ENCODE data around the gene ZCCHC17. TPM values are rescaled to one million over a fixed set of nuclear protein-coding genes. Genes with fewer than 3 reads are reported as not detected.

ZCCHC17 gene
- total RNA-seq, 2 donors from 2014 or later = 14.0 to 17.4 TPM

DNA sequence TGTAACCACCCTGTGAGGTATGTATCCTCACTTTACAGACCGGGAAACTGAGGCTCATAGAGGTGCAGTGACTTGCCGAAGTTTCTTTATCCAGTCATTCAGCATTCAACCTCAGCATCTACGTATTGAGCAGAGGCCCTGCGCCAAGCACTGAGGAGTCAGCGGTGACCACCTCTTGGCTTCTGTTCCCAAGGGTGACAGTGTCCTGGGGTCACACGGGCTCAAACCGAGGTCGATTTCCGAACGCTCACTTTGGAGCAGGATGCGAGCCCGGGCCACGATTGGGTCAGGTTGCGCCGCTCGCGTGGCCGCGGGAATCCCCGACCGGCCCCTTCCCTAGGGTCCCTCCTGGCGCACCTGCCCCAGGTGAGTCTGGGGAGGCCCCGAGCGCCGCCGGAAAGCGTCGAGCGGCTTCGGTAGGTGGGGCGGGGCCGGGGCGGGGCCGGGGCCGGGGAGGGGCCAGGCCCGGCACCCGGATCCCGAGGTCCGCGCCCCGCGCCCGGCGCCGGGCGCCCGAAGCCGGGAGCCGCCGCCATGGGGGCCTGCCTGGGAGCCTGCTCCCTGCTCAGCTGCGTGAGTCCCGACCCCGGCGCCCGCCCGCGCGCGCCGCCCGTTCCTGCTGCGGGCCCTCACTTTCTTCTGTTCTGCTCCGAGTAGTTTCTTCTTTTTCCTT is 116.0 kb downstream of the ZCCHC17 start, which contains the start of gene SERINC2:
Gene SERINC2, plus strand, starts transcription at position 482 of the 673 bp plus-strand sequence. Its CDS starts 53 bp downstream, at position 535.
- Mint-ChIP-seq H3K36me3 (ENCODE audit: low read depth) (peaks cover 7% of the 10 kb centered on the region), H3K27me3 (peaks cover 86% of the 10 kb centered on the region), H3K4me1 (peaks cover 8% of the 10 kb centered on the region), H3K27ac (peak within 1 kb of the TSS; percentile 21), H3K4me3 (peak within 1 kb of the TSS; percentile 98)
- no peaks in the 10 kb centered on the region for H3K9me3 ChIP-seq (ENCODE audit: control insufficient read depth, low read length, poor library complexity, severe bottlenecking)
- peak in 1 of 3 donors; percentile 11 for DNase-seq
- peak; percentile 80 for ATAC-seq

DNA sequence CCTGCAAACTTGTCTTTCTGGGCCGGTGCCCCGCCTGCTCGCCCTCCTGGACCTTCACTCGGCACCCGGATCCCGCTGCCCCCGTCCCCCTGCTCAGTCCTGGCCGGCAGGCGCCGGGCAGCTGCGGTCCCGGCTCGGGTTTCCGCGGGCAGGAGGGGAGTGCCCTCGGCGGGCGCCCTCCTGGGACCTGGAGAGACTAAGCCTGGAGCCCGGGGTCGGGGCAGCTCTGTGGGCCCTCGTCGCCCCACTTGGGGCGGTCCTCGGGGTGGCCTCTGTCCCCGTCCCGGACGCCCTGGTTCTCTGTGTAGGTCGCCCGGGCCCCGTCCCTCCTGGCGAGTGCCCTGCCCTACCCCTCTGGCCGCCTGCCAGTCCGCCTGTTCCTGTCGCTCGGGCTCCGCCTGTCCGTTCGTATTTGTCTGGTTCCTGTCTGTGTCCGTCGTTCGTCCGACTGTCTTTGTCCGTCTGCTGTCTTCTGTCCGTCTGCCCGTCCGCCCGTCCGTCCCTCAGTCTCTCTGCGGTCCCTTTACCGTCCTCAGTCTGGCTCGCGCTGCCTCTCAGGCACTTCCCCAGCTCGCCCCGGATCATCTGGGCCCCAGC is 116.7 kb downstream of the ZCCHC17 start:
- no peak for DNase-seq
- Mint-ChIP-seq H3K36me3 (ENCODE audit: low read depth) (peaks cover 7% of the 10 kb centered on the region), H3K27ac (no peak overlapping the region), H3K4me3 (peak overlapping the region; percentile 98), H3K4me1 (peaks cover 6% of the 10 kb centered on the region), H3K27me3 (peaks cover 80% of the 10 kb centered on the region)
- ATAC-seq = peak; percentile 53
- no peaks in the 10 kb centered on the region for H3K9me3 ChIP-seq (ENCODE audit: control insufficient read depth, low read length, poor library complexity, severe bottlenecking)

Other genes with a start within 250 kb of the ZCCHC17 start
- gene PUM1, start 231.3 kb upstream of the ZCCHC17 start, total RNA-seq = 100 to 1,000 TPM; 186 to 202 TPM
- gene NKAIN1, start 57.1 kb upstream of the ZCCHC17 start, total RNA-seq = not detected
- gene SNRNP40, start 244 bp upstream of the ZCCHC17 start, total RNA-seq = 10 to 100 TPM; 48.0 to 55.8 TPM
- not detected for gene FABP3, start 76.0 kb downstream of the ZCCHC17 start, total RNA-seq
- under 1 TPM in 1 of 2 donors, not detected in 1; 0.32 TPM for gene SERINC2, start 116.2 kb downstream of the ZCCHC17 start, total RNA-seq